Measurements from ENCODE around the gene NMU. TPM values are rescaled to one million over a fixed set of nuclear protein-coding genes. Genes with fewer than 3 reads are reported as not detected.
"Not testable (repeated sequence)": the region's sequence is repeated elsewhere in the genome, so short reads cannot be mapped to it uniquely, and the experiment has no call there.

Gene NMU
- total RNA-seq, 2 experiments from 2014 or later: not detected

DNA sequence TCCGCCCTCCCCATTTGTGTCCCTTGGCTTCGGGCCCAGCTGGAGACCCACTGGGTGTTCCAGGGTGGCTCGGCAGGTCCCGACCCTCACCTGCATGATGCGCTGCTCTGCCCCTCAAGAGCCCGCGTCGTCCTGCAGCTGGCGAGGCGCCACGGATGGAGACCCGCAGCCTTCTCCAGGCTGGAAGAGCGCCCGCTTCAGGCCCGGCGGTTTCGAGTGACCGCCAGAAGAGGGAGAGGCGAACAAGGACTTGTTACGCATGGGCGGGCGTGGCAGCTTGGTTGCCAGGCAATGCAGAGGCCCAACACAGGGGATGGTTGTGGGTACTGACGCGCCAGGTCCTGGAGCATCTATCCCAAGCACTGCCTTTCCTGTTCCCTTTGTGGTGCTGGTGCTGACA lies 44.1 kb downstream of the NMU start, which contains the start of gene PDCL2:
Gene PDCL2, minus strand, starts transcription at position 232 of the 400 bp plus-strand sequence. Its CDS starts 136 bp downstream, at position 96.
- intact Hi-C loops (cut with micrococcal nuclease; ENCODE audit: unreplicated experiment): no loop called here
- CTCF ChIA-PET (ENCODE audit: unreplicated experiment): no interaction called here
- no peak for DNase-seq (ENCODE audit: low spot score)

DNA sequence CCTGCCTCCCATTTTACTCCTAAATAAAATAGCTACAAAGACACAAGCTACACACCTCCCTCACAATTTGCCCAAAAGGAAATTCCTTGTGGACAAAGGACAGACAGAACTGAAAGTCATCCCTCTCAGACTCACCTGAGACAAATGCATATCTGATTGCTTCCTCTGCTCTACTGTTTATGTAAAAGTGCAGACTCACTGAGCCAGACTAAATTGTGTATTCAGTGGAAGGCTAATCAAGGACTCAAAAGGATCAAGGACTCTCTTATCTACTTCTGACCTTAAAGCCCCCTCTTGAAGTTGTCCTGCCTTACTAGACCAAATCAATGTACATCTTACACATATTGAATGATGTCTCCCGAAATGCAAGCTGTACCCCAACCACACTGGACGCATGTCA lies 47.9 kb downstream of the NMU start:
- no TSS peak for BruUV-seq (replicated peaks)
- intact Hi-C loops (cut with micrococcal nuclease; ENCODE audit: unreplicated experiment): no loop called here

More for the DNA sequence above, 44.1 kb downstream of the NMU start, which contains the start of gene PDCL2:
- Histone ChIP-seq H3K36me3 (ENCODE audit: insufficient read depth, low read length) (no peaks in the 10 kb centered on the region), H3K4me3 (ENCODE audit: low read depth, low read length, poor library complexity, severe bottlenecking) (no peak within 1 kb of the TSS), H3K9me2 (ENCODE audit: insufficient read depth, low read length) (no peaks in the 10 kb centered on the region), H2AFZ (ENCODE audit: low read length) (no peak within 1 kb of the TSS), H4K20me1 (ENCODE audit: insufficient read depth, low read length) (no peaks in the 10 kb centered on the region), H3K4me2 (ENCODE audit: low read length) (no peak within 1 kb of the TSS), H3K4me1 (ENCODE audit: insufficient read depth, low read length, poor library complexity, severe bottlenecking) (no peaks in the 10 kb centered on the region), H3K79me2 (ENCODE audit: insufficient read depth, low read depth, low read length) (no peaks in the 10 kb centered on the region), H3K27ac (ENCODE audit: low read depth, low read length, poor library complexity, severe bottlenecking) (no peak within 1 kb of the TSS), H3K9me3 (ENCODE audit: low read length) (no peaks in the 10 kb centered on the region)
- TF ChIP-seq EZH2phosphoT487 (IDR thresholded peaks at IDR 0.05; ENCODE audit: borderline replicate concordance, low read depth, low read length): no peak
- TF ChIP-seq, protein P1, sequence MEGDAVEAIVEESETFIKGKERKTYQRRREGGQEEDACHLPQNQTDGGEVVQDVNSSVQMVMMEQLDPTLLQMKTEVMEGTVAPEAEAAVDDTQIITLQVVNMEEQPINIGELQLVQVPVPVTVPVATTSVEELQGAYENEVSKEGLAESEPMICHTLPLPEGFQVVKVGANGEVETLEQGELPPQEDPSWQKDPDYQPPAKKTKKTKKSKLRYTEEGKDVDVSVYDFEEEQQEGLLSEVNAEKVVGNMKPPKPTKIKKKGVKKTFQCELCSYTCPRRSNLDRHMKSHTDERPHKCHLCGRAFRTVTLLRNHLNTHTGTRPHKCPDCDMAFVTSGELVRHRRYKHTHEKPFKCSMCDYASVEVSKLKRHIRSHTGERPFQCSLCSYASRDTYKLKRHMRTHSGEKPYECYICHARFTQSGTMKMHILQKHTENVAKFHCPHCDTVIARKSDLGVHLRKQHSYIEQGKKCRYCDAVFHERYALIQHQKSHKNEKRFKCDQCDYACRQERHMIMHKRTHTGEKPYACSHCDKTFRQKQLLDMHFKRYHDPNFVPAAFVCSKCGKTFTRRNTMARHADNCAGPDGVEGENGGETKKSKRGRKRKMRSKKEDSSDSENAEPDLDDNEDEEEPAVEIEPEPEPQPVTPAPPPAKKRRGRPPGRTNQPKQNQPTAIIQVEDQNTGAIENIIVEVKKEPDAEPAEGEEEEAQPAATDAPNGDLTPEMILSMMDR (conservative IDR thresholded peaks at IDR 0.05; ENCODE audit: low read length): no peak
- no TSS peak for BruUV-seq (replicated peaks)
- POLR2A ChIA-PET: no interaction called here

DNA sequence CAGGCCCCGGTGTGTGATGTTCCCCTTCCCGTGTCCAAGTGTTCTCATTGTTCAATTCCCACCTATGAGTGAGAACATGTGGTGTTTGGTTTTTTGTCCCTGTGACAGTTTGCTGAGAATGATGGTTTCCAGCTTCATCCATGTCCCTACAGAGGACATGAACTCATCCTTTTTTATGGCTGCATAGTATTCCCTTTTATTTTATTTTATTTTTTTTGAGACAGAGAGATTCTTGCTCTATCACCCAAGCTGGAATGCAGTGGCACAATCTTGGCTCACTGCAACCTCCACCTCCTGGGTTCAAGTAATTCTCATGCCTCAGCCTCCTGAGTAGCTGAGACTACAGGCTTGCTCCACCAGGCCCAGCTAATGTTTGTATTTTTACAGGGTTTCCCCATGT lies 53.3 kb downstream of the NMU start:
- H3K9me3 ChIP-seq (ENCODE audit: low read length); H3K27ac ChIP-seq (ENCODE audit: low read depth, low read length, poor library complexity, severe bottlenecking); H3K79me2 ChIP-seq (ENCODE audit: insufficient read depth, low read depth, low read length); intact Hi-C loops (cut with micrococcal nuclease; ENCODE audit: unreplicated experiment); H3K4me3 ChIP-seq (ENCODE audit: low read depth, low read length, poor library complexity, severe bottlenecking); H3K36me3 ChIP-seq (ENCODE audit: insufficient read depth, low read length); CTCF ChIA-PET (ENCODE audit: unreplicated experiment); H3K4me1 ChIP-seq (ENCODE audit: insufficient read depth, low read length, poor library complexity, severe bottlenecking); H4K20me1 ChIP-seq (ENCODE audit: insufficient read depth, low read length); BruUV-seq (replicated peaks); DNase-seq (ENCODE audit: low spot score); H2AFZ ChIP-seq (ENCODE audit: low read length); POLR2A ChIA-PET; H3K9me2 ChIP-seq (ENCODE audit: insufficient read depth, low read length); H3K4me2 ChIP-seq (ENCODE audit: low read length): not testable (repeated sequence)

More for the DNA sequence above, 47.9 kb downstream of the NMU start:
- H4K20me1 ChIP-seq (ENCODE audit: insufficient read depth, low read length): no peaks in the 10 kb centered on the region
- no peak overlapping the region for H3K4me2 ChIP-seq (ENCODE audit: low read length)
- no peaks in the 10 kb centered on the region for H3K79me2 ChIP-seq (ENCODE audit: insufficient read depth, low read depth, low read length)
- CTCF ChIA-PET (ENCODE audit: unreplicated experiment): no interaction called here
- H3K36me3 ChIP-seq (ENCODE audit: insufficient read depth, low read length): no peaks in the 10 kb centered on the region
- H3K4me3 ChIP-seq (ENCODE audit: low read depth, low read length, poor library complexity, severe bottlenecking): no peak overlapping the region
- H2AFZ ChIP-seq (ENCODE audit: low read length): no peak overlapping the region
- no peak overlapping the region for H3K27ac ChIP-seq (ENCODE audit: low read depth, low read length, poor library complexity, severe bottlenecking)
- TF ChIP-seq EZH2phosphoT487 (IDR thresholded peaks at IDR 0.05; ENCODE audit: borderline replicate concordance, low read depth, low read length): no peak
- TF ChIP-seq, protein P1 (conservative IDR thresholded peaks at IDR 0.05; ENCODE audit: low read length): no peak
- DNase-seq (ENCODE audit: low spot score): no peak
- no peaks in the 10 kb centered on the region for H3K9me2 ChIP-seq (ENCODE audit: insufficient read depth, low read length)
- no peaks in the 10 kb centered on the region for H3K9me3 ChIP-seq (ENCODE audit: low read length)
- no peaks in the 10 kb centered on the region for H3K4me1 ChIP-seq (ENCODE audit: insufficient read depth, low read length, poor library complexity, severe bottlenecking)
- POLR2A ChIA-PET: no interaction called here

All from OCI-LY7 (cell line).